Left lung (tissue), 10 donors: Measurements from ENCODE around the gene MUC20. TPM values are rescaled to one million over a fixed set of nuclear protein-coding genes. Genes with fewer than 3 reads are reported as not detected.

Source experiments
- ATAC-seq: fragments of 200-7000 bp; cut with Tn5 transposase; one replicate; pipeline ENCODE4 v1.9.1; 2020; ENCODE audit warnings: moderate library complexity
- DNase-seq, 4 donors: peaks; one replicate each; pipeline ENCODE4 v3.0.0-alpha.2; 2013 to 2020
- H3K27ac ChIP-seq, 2 donors: fragments of 200-600 bp; sonication (generic) in 1 of 2; one replicate each; pipeline versions ENCODE4 v1.5.0 to v1.8.0; 2020 to 2021
- H3K27me3 ChIP-seq, 2 donors: fragments of 200-600 bp; sonication (generic) in 1 of 2; one replicate each; pipeline versions ENCODE4 v1.5.0 to v1.8.0; 2020 to 2021
- H3K36me3 ChIP-seq, 2 donors: fragments of 200-600 bp; sonication (generic) in 1 of 2; one replicate each; pipeline versions ENCODE4 v1.5.0 to v1.8.0; 2020 to 2021
- H3K4me1 ChIP-seq, 2 donors: fragments of 200-600 bp; one replicate each; pipeline ENCODE4 v1.8.0; 2021
- H3K4me3 ChIP-seq, 2 donors: fragments of 200-600 bp; sonication (generic) in 1 of 2; one replicate each; pipeline versions ENCODE4 v1.5.0 to v1.8.0; 2020 to 2021; ENCODE audit warnings: mild to moderate bottlenecking in 1 of 2
- H3K9me3 ChIP-seq, 2 donors: fragments of 200-600 bp; sonication (generic) in 1 of 2; one replicate each; pipeline versions ENCODE4 v1.5.0 to v1.8.0; 2020 to 2021
- intact Hi-C, 2 donors: fragments of 100-400 bp; cut with DNase I; formaldehyde crosslinking; loops; one replicate each; pipeline versions ENCODE4 v1.11.2 to v1.14.2; 2022
- polyA plus RNA-seq, 6 donors: library from polyadenylated mRNA; unstranded; fragments of 120-200 nt; gene quantifications; one replicate each; pipeline ENCODE4 v1.2.1, GENCODE V29; 2013; ENCODE audit not compliant: insufficient read length in 6 of 6
- total RNA-seq, 2 donors: library from RNA; stranded (reverse); fragmentation: NEBNext Ultra II Directional; extraction: Animal tissue kit (Norgen Biotek cat#: 25700); gene quantifications; one replicate each; pipeline ENCODE4 v1.2.1, GENCODE V29; 2021
- TF ChIP-seq, protein P1 (sequence below), 2 donors: fragments of 200-600 bp; sonication (generic) in 1 of 2; IDR thresholded peaks; one replicate each; pipeline versions ENCODE4 v1.5.0 to v1.8.0; 2021; ENCODE audit warnings: antibody characterized with exemption in 2 of 2
- donor health status: DM: no; HTN: yes; CAD: no.
- donor health status: DM: no; HTN: no; CAD: no.

The MUC20 gene
- total and polyA plus RNA-seq, 8 donors: 7.7 to 22.2 (median 14.0) TPM

- Histone ChIP-seq H3K4me3 (no peak overlapping the region), H3K27ac (no peak overlapping the region), H3K4me1 (no peaks in the 10 kb centered on the region), H3K9me3 (no peaks in the 10 kb centered on the region), H3K36me3 (no peaks in the 10 kb centered on the region), H3K27me3 (peaks cover 0 to 18% of the 10 kb centered on the region in 2 donors)
- intact Hi-C loops: no loop called here
- DNase-seq (no peak), ATAC-seq (no peak)
- TF ChIP-seq, protein P1, sequence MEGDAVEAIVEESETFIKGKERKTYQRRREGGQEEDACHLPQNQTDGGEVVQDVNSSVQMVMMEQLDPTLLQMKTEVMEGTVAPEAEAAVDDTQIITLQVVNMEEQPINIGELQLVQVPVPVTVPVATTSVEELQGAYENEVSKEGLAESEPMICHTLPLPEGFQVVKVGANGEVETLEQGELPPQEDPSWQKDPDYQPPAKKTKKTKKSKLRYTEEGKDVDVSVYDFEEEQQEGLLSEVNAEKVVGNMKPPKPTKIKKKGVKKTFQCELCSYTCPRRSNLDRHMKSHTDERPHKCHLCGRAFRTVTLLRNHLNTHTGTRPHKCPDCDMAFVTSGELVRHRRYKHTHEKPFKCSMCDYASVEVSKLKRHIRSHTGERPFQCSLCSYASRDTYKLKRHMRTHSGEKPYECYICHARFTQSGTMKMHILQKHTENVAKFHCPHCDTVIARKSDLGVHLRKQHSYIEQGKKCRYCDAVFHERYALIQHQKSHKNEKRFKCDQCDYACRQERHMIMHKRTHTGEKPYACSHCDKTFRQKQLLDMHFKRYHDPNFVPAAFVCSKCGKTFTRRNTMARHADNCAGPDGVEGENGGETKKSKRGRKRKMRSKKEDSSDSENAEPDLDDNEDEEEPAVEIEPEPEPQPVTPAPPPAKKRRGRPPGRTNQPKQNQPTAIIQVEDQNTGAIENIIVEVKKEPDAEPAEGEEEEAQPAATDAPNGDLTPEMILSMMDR (IDR thresholded peaks at IDR 0.05): no peak
Measured at GRCh38 chr3:195751560-195751959, 30.8 kb downstream of the MUC20 start.

DNA sequence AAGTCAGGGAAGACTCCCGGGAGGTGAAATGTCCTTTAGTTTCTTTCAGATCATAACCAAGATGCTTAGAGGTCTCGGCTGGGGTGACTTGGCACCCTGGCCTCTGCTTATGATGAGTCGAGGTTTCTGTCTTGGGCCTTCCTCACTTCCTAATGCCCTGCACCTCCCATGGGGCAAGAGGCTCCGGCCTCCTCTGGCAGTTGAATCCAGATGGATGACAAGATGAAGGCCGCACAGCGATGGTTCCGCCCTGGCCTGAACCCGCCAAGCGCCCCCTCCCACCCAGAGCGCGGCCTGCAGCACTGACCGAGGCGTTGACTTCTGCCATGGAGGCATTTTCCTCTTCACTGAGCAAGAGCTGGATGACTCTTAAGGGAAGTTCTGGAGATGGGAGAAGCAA, 31.3 kb downstream of the MUC20 start:
- intact Hi-C loops: no loop called here
- TF ChIP-seq, protein P1 (IDR thresholded peaks at IDR 0.05): no peak

GRCh38 chr3:195752546-195753331, 32.0 kb downstream of the MUC20 start:
- peaks cover 0 to 30% of the 10 kb centered on the region in 2 donors for H3K27me3 ChIP-seq
- DNase-seq: peak in 1 of 4 donors; percentile 50
- TF ChIP-seq, protein P1 (IDR thresholded peaks at IDR 0.05): no peak
- H3K4me3 ChIP-seq: no peak overlapping the region
- ATAC-seq: peak; percentile 72
- intact Hi-C loops: no loop called here
- H3K4me1 ChIP-seq: peaks cover 0 to 7% of the 10 kb centered on the region in 2 donors
- no peaks in the 10 kb centered on the region for H3K9me3 ChIP-seq
- no peaks in the 10 kb centered on the region for H3K36me3 ChIP-seq
- H3K27ac ChIP-seq: peak overlapping the region in 1 of 2 donors; percentile 13

More for the DNA sequence above, 31.3 kb downstream of the MUC20 start:
- Histone ChIP-seq H3K27ac (peak overlapping the region in 1 of 2 donors; percentile 13), H3K36me3 (no peaks in the 10 kb centered on the region), H3K4me1 (peaks cover 0 to 1% of the 10 kb centered on the region in 2 donors), H3K4me3 (no peak overlapping the region), H3K27me3 (peaks cover 0 to 23% of the 10 kb centered on the region in 2 donors), H3K9me3 (no peaks in the 10 kb centered on the region)
- no peak for ATAC-seq
- DNase-seq: peak in 1 of 4 donors; percentile 72

GRCh38 chr3:195753581-195753980, 32.8 kb downstream of the MUC20 start:
- ATAC-seq: no peak
- H3K27ac ChIP-seq: no peak overlapping the region

DNA sequence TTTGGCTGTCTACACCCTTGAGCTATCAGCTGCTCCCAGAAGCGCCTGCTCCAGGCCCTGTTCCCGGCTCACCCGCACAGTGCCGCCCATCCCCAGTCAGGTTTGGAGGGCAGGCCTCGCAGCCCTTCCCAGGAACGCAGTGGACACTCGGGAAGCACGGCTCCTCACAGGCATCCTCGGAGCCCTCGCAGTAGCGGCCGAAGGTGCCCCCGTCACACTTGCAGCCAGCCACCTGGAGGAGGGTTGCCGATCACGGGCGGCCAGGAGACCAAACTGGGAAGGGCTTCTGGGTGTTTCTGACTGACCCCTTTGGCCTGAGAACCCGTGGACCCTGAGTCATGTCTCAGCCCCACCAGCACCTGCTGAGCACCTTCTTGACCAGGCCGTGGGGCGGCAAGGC, 33.4 kb downstream of the MUC20 start:
- DNase-seq: peak in 1 of 4 donors; percentile 68
- Histone ChIP-seq H3K4me1 (peaks cover 0 to 7% of the 10 kb centered on the region in 2 donors), H3K27me3 (peaks cover 0 to 33% of the 10 kb centered on the region in 2 donors), H3K9me3 (no peaks in the 10 kb centered on the region), H3K27ac (no peak overlapping the region), H3K4me3 (no peak overlapping the region), H3K36me3 (no peaks in the 10 kb centered on the region)
- TF ChIP-seq, protein P1 (IDR thresholded peaks at IDR 0.05): no peak
- no peak for ATAC-seq
- intact Hi-C loops: no loop called here

More at GRCh38 chr3:195753581-195753980, 32.8 kb downstream of the MUC20 start:
- H3K27me3 ChIP-seq: peaks cover 0 to 31% of the 10 kb centered on the region in 2 donors
- H3K4me1 ChIP-seq: peaks cover 0 to 7% of the 10 kb centered on the region in 2 donors
- H3K9me3 ChIP-seq: no peaks in the 10 kb centered on the region
- TF ChIP-seq, protein P1 (IDR thresholded peaks at IDR 0.05): no peak
- DNase-seq: peak in 1 of 4 donors; percentile 67
- no peaks in the 10 kb centered on the region for H3K36me3 ChIP-seq
- H3K4me3 ChIP-seq: no peak overlapping the region
- intact Hi-C loops: no loop called here
